Activated T-cell treated with anti-CD3 and anti-CD28 coated beads for 1 hour (primary cell): Measurements from ENCODE around the gene GUCY2D.
"Not testable (repeated sequence)": the region's sequence is repeated elsewhere in the genome, so short reads cannot be mapped to it uniquely, and the experiment has no call there.

Source experiments
- DNase-seq: peaks from one replicate; pipeline ENCODE4 v3.0.0-alpha.2; 2020; ENCODE audit warnings: low read depth

GUCY2D gene

GRCh38 chr17:8044819-8045810 is 42.7 kb downstream of the GUCY2D start:
- DNase-seq = no peak

DNA sequence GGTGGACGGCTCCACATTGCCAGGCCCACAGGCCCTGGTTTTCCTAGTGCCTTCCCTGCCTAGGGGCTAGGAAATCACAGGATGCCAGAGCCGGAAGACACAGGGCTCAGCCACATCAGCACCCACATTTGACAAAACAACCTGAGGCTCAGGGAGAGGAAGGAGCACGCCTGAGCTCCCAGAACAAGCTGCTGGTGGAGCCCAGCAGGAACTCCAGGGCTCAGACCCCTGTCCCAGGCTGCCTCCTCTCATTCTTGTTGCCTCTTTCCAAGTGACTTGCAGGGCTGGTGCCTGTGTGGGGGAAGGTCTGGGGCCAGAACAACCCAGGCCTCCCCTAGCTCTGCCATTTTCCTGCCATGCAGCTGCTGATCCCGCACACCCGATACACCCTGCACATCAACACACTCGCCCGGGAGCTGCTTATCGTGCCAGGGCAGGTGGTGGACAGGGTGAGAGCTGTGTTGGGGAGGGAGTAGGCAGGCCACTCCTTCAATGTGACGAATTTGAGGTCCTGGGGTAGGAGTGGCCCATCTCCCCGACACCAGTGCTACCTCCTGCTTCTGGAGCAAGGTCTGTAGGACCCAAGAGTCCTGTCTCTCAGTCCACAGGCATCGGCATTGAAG is 44.0 kb downstream of the GUCY2D start:
- DNase-seq = no peak

DNA sequence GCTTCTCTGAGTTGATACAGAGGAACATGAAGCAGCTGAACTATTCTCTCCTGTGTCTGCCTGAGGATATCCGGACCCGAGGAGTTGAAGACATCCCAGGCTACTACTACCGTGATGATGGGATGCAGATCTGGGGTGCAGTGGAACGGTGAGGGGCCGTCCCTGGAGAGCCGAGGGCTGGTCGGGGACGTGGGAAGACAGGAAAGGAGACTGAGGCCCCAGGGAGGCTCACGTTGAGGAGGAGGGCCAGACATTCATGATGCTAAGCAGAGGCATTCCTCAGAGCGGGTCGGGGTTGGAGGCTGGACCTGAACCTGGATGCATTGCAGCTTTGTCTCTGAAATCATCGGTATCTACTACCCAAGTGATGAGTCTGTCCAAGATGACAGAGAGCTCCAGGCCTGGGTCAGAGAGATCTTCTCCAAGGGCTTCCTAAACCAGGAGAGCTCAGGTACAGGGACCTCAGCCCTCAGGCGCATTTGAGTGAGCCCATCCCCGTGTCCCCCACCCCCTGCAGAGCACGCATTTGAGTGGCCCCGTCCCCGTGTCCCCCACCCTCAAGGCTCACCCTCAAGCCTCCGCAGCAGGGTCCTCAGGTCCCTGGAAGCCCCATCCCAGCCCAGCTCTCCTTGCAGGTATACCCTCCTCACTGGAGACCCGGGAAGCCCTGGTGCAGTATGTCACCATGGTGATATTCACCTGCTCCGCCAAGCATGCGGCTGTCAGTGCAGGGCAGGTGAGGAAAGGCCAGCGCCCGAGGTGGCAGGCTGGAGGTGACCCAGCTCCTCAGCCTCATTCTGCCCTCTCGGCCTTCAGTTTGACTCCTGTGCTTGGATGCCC is 44.7 kb downstream of the GUCY2D start:
- DNase-seq = no peak

- DNase-seq = no peak
Observed at GRCh38 chr17:8047769-8048110, 45.3 kb downstream of the GUCY2D start.

DNA sequence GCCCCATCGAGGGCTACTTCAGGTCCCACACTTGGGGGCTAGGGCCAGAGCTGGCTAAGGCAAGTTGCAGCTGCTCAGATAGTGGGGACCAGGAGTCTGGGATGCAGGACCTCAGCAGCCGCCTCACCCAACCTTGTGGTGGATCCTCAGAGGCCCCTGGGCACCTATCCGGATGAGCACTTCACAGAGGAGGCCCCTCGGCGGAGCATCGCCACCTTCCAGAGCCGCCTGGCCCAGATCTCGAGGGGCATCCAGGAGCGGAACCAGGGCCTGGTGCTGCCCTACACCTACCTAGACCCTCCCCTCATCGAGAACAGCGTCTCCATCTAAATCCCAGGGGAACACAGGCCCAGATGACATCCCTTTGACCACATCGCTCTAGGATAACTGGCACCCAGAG is 45.8 kb downstream of the GUCY2D start:
- no peak for DNase-seq

GRCh38 chr17:8048736-8049135 is 46.3 kb downstream of the GUCY2D start:
- no peak for DNase-seq

DNA sequence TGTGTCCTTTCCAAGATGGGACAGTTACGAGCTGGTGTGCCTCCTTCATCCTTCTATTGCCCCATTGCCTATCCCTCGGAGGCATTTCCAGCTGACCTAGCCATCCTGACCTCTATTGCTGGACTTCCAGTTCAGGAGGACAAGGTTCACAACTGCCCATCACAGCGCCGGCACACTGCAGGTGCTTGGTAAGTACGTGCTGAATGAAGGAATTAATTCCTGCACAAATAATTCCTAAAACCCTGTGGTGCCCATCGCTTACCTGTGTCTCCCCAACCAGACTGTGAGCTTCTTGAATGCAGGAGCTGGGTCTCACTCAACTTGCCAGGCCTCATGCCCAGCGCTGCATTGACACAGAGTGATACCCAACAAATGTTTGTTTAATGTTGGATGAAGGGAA is 49.4 kb downstream of the GUCY2D start:
- no peak for DNase-seq

- DNase-seq = no peak
Observed at GRCh38 chr17:8052256-8053252, 50.1 kb downstream of the GUCY2D start.

DNA sequence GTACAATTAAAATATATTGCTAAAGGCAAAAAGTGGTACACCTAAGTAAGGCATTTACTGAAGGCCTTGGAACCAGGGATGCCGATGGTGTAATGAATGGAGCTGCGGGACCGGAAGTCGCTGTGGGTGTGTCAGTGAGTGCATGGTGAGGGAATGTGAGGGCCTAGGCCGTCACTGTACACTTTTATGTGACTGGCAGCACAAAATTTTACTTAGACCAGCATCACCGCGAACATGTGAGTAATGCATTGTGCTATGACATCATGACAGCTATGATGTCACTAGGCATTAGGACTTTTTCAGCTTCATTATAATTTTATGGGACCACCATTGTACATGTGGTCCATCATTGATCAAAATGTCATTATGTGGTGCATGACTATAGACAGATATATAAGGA is 51.2 kb downstream of the GUCY2D start:
- DNase-seq = no peak

GRCh38 chr17:8055851-8056231 is 53.4 kb downstream of the GUCY2D start:
- no peak for DNase-seq

- no peak for DNase-seq
Observed at GRCh38 chr17:8056232-8056975, 54.0 kb downstream of the GUCY2D start.

GRCh38 chr17:8056976-8057625 is 54.7 kb downstream of the GUCY2D start:
- DNase-seq = no peak

GRCh38 chr17:8057691-8058114 is 55.3 kb downstream of the GUCY2D start:
- DNase-seq = no peak

GRCh38 chr17:8059131-8059530 is 56.7 kb downstream of the GUCY2D start:
- DNase-seq = no peak

GRCh38 chr17:8060274-8060673 is 57.9 kb downstream of the GUCY2D start:
- peak; percentile 31 for DNase-seq

DNA sequence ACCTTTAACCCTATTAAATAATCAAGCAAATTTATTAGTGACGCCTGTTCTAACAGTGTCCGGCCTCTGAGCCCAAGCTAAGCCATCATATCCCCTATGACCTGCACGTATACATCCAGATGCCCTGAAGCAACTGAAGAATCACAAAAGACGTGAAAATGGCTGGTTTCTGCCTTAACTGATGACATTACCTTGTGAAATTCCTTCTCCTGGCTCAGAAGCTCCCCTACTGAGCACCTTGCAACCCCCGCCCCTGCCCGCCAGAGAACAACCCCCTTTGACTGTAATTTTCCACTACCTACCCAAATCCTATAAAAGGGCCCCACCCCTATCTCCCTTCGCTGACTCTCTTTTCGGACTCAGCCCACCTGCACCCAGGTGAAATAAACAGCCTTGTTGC is 59.4 kb downstream of the GUCY2D start:
- not testable (repeated sequence) for DNase-seq

DNA sequence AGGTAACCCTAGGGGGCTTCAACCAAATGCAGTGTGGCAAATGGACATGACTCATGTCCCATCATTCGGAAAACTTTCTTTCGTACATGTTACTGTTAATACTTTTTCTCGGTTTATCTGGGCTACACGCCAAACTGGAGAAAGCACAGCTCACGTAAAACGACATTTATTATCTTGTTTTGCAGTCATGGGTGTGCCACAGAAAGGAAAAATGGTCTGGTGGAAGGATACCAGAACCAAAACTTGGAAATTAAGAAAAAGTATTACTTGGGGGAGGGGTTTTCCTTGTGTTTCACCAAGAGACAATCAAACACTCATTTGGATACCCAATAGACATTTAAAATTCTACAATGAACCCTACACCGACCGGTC is 60.0 kb downstream of the GUCY2D start:
- DNase-seq = no peak

GRCh38 chr17:8062807-8063483 is 60.5 kb downstream of the GUCY2D start:
- no peak for DNase-seq

GRCh38 chr17:8063761-8064534 is 61.5 kb downstream of the GUCY2D start:
- DNase-seq = no peak
